8988T (cell line): ENCODE results near the gene CENPO.

ENCODE experiments used
- DNase-seq: peaks from one replicate; pipeline ENCODE4 v3.0.0; 2011

The CENPO gene

GRCh38 chr2:24839729-24840128 lies 46.5 kb downstream of the CENPO start:
- no peak for DNase-seq

GRCh38 chr2:24840164-24840869 lies 47.1 kb downstream of the CENPO start:
- DNase-seq, result no peak

- DNase-seq, result no peak
These were observed 48.0 kb downstream of the CENPO start for GRCh38 chr2:24840962-24841945.

GRCh38 chr2:24842081-24843050 lies 49.1 kb downstream of the CENPO start:
- DNase-seq, result no peak

GRCh38 chr2:24843330-24843860 lies 50.2 kb downstream of the CENPO start:
- no peak for DNase-seq

- DNase-seq, result no peak
These were observed 50.9 kb downstream of the CENPO start for GRCh38 chr2:24844023-24844685.

- DNase-seq, result no peak
These were observed 52.5 kb downstream of the CENPO start for GRCh38 chr2:24845691-24846090.

- no peak for DNase-seq
These were observed 57.7 kb downstream of the CENPO start for GRCh38 chr2:24850944-24851343.

GRCh38 chr2:24852026-24852425 lies 58.8 kb downstream of the CENPO start:
- DNase-seq, result no peak

GRCh38 chr2:24852431-24853020 lies 59.3 kb downstream of the CENPO start:
- no peak for DNase-seq

- DNase-seq, result no peak
These were observed 59.8 kb downstream of the CENPO start for GRCh38 chr2:24853046-24853445.

GRCh38 chr2:24853996-24854395 lies 60.8 kb downstream of the CENPO start:
- no peak for DNase-seq

- DNase-seq, result no peak
These were observed 61.9 kb downstream of the CENPO start for GRCh38 chr2:24855022-24855622.

GRCh38 chr2:24855726-24856125 lies 62.5 kb downstream of the CENPO start:
- no peak for DNase-seq

- no peak for DNase-seq
These were observed 63.6 kb downstream of the CENPO start for GRCh38 chr2:24856791-24857211.

GRCh38 chr2:24857746-24858145 lies 64.5 kb downstream of the CENPO start:
- no peak for DNase-seq

- DNase-seq, result no peak
These were observed 65.8 kb downstream of the CENPO start for GRCh38 chr2:24858996-24859395.

- no peak for DNase-seq
These were observed 66.9 kb downstream of the CENPO start for GRCh38 chr2:24859968-24860600.

GRCh38 chr2:24860631-24861030 lies 67.4 kb downstream of the CENPO start:
- DNase-seq, result no peak

- DNase-seq, result no peak
These were observed 68.3 kb downstream of the CENPO start for GRCh38 chr2:24861500-24861899.

- no peak for DNase-seq
These were observed 70.4 kb downstream of the CENPO start for GRCh38 chr2:24863641-24864040.
